Activated naive CD8-positive, alpha-beta T cell treated with anti-CD3 and anti-CD28 coated beads, Interleukin-2, amount 50 U/mL, for 16 hours (primary cell): ENCODE data around the gene TAF6L.
"Not testable (repeated sequence)": the region's sequence is repeated elsewhere in the genome, so short reads cannot be mapped to it uniquely, and the experiment has no call there.

Source experiments
- DNase-seq: peaks from one replicate; pipeline ENCODE4 v3.0.0-alpha.2; 2020; ENCODE audit warnings: low read depth, low spot score

TAF6L gene

GRCh38 chr11:62805076-62805892 is 34.1 kb downstream of the TAF6L start, which contains the start of gene NXF1:
Gene NXF1, minus strand, starts transcription at chr11:62805440. Its CDS starts 84 bp downstream, at chr11:62805356.
- DNase-seq = peak; percentile 85

GRCh38 chr11:62805961-62806441 is 34.8 kb downstream of the TAF6L start:
- no peak for DNase-seq

- no peak for DNase-seq
Measured at GRCh38 chr11:62806611-62807121, 35.5 kb downstream of the TAF6L start.

GRCh38 chr11:62810748-62811147 is 39.6 kb downstream of the TAF6L start:
- no peak for DNase-seq

GRCh38 chr11:62811659-62812058 is 40.5 kb downstream of the TAF6L start:
- DNase-seq = no peak

- DNase-seq = no peak
Measured at GRCh38 chr11:62816557-62816956, 45.4 kb downstream of the TAF6L start.

GRCh38 chr11:62817129-62817528 is 45.9 kb downstream of the TAF6L start:
- DNase-seq = no peak

GRCh38 chr11:62823677-62824076 is 52.5 kb downstream of the TAF6L start:
- DNase-seq = no peak

- DNase-seq = not testable (repeated sequence)
Measured at GRCh38 chr11:62828130-62828529, 56.9 kb downstream of the TAF6L start.

GRCh38 chr11:62830904-62831519 is 59.8 kb downstream of the TAF6L start:
- DNase-seq = no peak

- DNase-seq = peak; percentile 100
Measured at GRCh38 chr11:62831520-62832335, 60.5 kb downstream of the TAF6L start, which contains the start of gene STX5. Gene STX5, minus strand, starts transcription at chr11:62832051. Its CDS starts 808 bp downstream, at chr11:62831243.

- DNase-seq = no peak
Measured at GRCh38 chr11:62832336-62833234, 61.4 kb downstream of the TAF6L start, which contains the start of gene TEX54. Gene TEX54, minus strand, starts transcription at chr11:62832841.

GRCh38 chr11:62835336-62835735 is 64.1 kb downstream of the TAF6L start:
- no peak for DNase-seq
